Esophagus squamous epithelium (tissue), 5 donors: ENCODE measurements around the gene RAMP1. TPM values are rescaled to one million over a fixed set of nuclear protein-coding genes. Genes with fewer than 3 reads are reported as not detected.

ENCODE experiments used
- DNase-seq: peaks from one replicate; lab custom pipeline; 2025; lab: John Stamatoyannopoulos, UW
- H3K27ac ChIP-seq, 4 donors: fragments of 200-600 bp; sonication (generic); one replicate each; pipeline ENCODE4 v1.5.1; 2016 to 2019; ENCODE audit warnings: mild to moderate bottlenecking in 1 of 4
- H3K27me3 ChIP-seq, 4 donors: fragments of 200-600 bp; sonication (generic); 1 replicate in 3 of 4; 2 replicates in 1 of 4; pipeline versions ENCODE4 v1.5.1 to v1.6.0; 2017 to 2021; ENCODE audit warnings: antibody characterized with exemption in 1 of 4
- H3K36me3 ChIP-seq, 3 donors: fragments of 200-600 bp; sonication (generic); one replicate each; pipeline ENCODE4 v1.5.1; 2016 to 2019
- H3K4me1 ChIP-seq, 3 donors: fragments of 200-600 bp; sonication (generic); one replicate each; pipeline ENCODE4 v1.5.1; 2017 to 2019
- H3K4me3 ChIP-seq, 4 donors: fragments of 200-600 bp; sonication (generic); 1 replicate in 3 of 4; 2 replicates in 1 of 4; pipeline ENCODE4 v1.5.1; 2016 to 2019; ENCODE audit warnings: mild to moderate bottlenecking in 2 of 4, moderate library complexity in 1 of 4
- H3K9me3 ChIP-seq, 3 donors: fragments of 200-600 bp; sonication (generic); one replicate each; pipeline ENCODE4 v1.5.1; 2016 to 2019
- CTCF ChIP-seq, 6 experiments: fragments of 450-650 bp in 4 of 6; fragments of 200-600 bp in 2 of 6; sonication (generic) in 2 of 6; IDR thresholded peaks; one replicate each; pipeline ENCODE4 v1.5.1; 2016 to 2019; ENCODE audit warnings: antibody characterized with exemption in 6 of 6, mild to moderate bottlenecking in 4 of 6, moderate library complexity in 4 of 6
- POLR2A ChIP-seq, 4 donors: fragments of 450-650 bp; IDR thresholded peaks; one replicate each; pipeline ENCODE4 v1.6.1; 2017; ENCODE audit warnings: antibody characterized with exemption in 4 of 4, mild to moderate bottlenecking in 4 of 4, moderate library complexity in 3 of 4
- WGBS, 2 donors: methylation state at CpG; one replicate each; pipeline ENCODE4 v1.1.5; 2018; 5-methylcytosine and 5-hydroxymethylcytosine counted together
- intact Hi-C: fragments of 100-400 bp; cut with DNase I; formaldehyde crosslinking; loops from one replicate; pipeline ENCODE4 v1.15.0; 2022
- total RNA-seq, 4 donors: library from RNA; depleted of rRNA; stranded (reverse); fragments of >200 nt; gene quantifications; one replicate each; pipeline ENCODE4 v1.1.0, GENCODE V29; 2016
- donor health status: DM: yes; HTN: yes; CAD: no.

Gene RAMP1
- total RNA-seq, 4 donors from 2014 or later: 0.76 to 11.3 (median 4.0) TPM

GRCh38 chr2:237862528-237862895, 3.1 kb downstream of the RAMP1 start:
- intact Hi-C loops: no loop called here
- H3K4me1 ChIP-seq: peaks cover 5 to 61% (median 17%) of the 10 kb centered on the region in 3 donors
- H3K4me3 ChIP-seq: no peak overlapping the region
- no peaks in the 10 kb centered on the region for H3K36me3 ChIP-seq
- no peak for DNase-seq
- TF ChIP-seq CTCF (IDR thresholded peaks at IDR 0.05): no peak
- TF ChIP-seq POLR2A (IDR thresholded peaks at IDR 0.05): no peak
- no peaks in the 10 kb centered on the region for H3K9me3 ChIP-seq
- H3K27ac ChIP-seq: peak overlapping the region in 2 of 4 donors; percentile 71 to 79
- H3K27me3 ChIP-seq: peaks cover 0 to 73% (median 0%) of the 10 kb centered on the region in 4 donors
- 90 to 97% methylated on average over 3 to 4 of the region's 8 CpGs for WGBS, 2 donors

GRCh38 chr2:237863102-237863511, 3.7 kb downstream of the RAMP1 start:
- Histone ChIP-seq H3K9me3 (no peaks in the 10 kb centered on the region), H3K4me3 (no peak overlapping the region), H3K27ac (peak overlapping the region in 3 of 4 donors; percentile 22 to 79 (median 71)), H3K36me3 (no peaks in the 10 kb centered on the region), H3K27me3 (peaks cover 0 to 69% (median 0%) of the 10 kb centered on the region in 4 donors), H3K4me1 (peaks cover 5 to 61% (median 17%) of the 10 kb centered on the region in 3 donors)
- no peak for TF ChIP-seq CTCF (IDR thresholded peaks at IDR 0.05)
- TF ChIP-seq POLR2A (IDR thresholded peaks at IDR 0.05): no peak
- DNase-seq: no peak
- intact Hi-C loops: no loop called here
- 94% methylated on average over 3 of the region's 4 CpGs; no CpG with 5 or more reads in 1 of the 2 donors for WGBS, 2 donors

- no peak overlapping the region for H3K4me3 ChIP-seq
- peaks cover 5 to 62% (median 17%) of the 10 kb centered on the region in 3 donors for H3K4me1 ChIP-seq
- no peaks in the 10 kb centered on the region for H3K36me3 ChIP-seq
- intact Hi-C loops: no loop called here
- no peak for DNase-seq
- no peak for TF ChIP-seq POLR2A (IDR thresholded peaks at IDR 0.05)
- TF ChIP-seq CTCF (IDR thresholded peaks at IDR 0.05): no peak
- peaks cover 0 to 62% (median 0%) of the 10 kb centered on the region in 4 donors for H3K27me3 ChIP-seq
- peak overlapping the region in 3 of 4 donors; percentile 22 to 79 (median 71) for H3K27ac ChIP-seq
- H3K9me3 ChIP-seq: no peaks in the 10 kb centered on the region
- WGBS, 2 donors: 68 to 70% methylated on average over 8 to 13 of the region's 22 CpGs
Measured at GRCh38 chr2:237863689-237864443, 4.4 kb downstream of the RAMP1 start.

GRCh38 chr2:237864444-237864931, 5.1 kb downstream of the RAMP1 start:
- intact Hi-C loops: no loop called here
- Histone ChIP-seq H3K9me3 (no peaks in the 10 kb centered on the region), H3K27me3 (peaks cover 0 to 56% (median 0%) of the 10 kb centered on the region in 4 donors), H3K36me3 (no peaks in the 10 kb centered on the region), H3K27ac (peak overlapping the region in 2 of 4 donors; percentile 71 to 79), H3K4me3 (no peak overlapping the region), H3K4me1 (peaks cover 4 to 56% (median 15%) of the 10 kb centered on the region in 3 donors)
- TF ChIP-seq CTCF (IDR thresholded peaks at IDR 0.05): no peak
- no peak for TF ChIP-seq POLR2A (IDR thresholded peaks at IDR 0.05)
- 71 to 84% methylated on average over 8 to 9 of the region's 10 CpGs for WGBS, 2 donors
- DNase-seq: no peak
